Right lobe of liver (tissue), 4 donors: ENCODE data around the gene SLC17A5.
"Not testable (repeated sequence)": the region's sequence is repeated elsewhere in the genome, so short reads cannot be mapped to it uniquely, and the experiment has no call there.

Experiments
- CTCF ChIP-seq, 4 donors: fragments of 200-600 bp in 3 of 4; fragments of 450-650 bp in 1 of 4; IDR thresholded peaks; one replicate each; pipeline versions ENCODE4 v1.5.1 to v1.8.0; 2016 to 2022; ENCODE audit warnings: antibody characterized with exemption in 4 of 4, mild to moderate bottlenecking in 2 of 4
- POLR2A ChIP-seq: fragments of 450-650 bp; IDR thresholded peaks from one replicate; pipeline ENCODE4 v1.6.1; 2017; ENCODE audit warnings: antibody characterized with exemption, mild to moderate bottlenecking
- donor health status: DM: no; HTN: no; CAD: no.
- donor health status: DM: no; HTN: no; CAD: no.
- donor health status: DM: no; HTN: yes; CAD: no.

DNA sequence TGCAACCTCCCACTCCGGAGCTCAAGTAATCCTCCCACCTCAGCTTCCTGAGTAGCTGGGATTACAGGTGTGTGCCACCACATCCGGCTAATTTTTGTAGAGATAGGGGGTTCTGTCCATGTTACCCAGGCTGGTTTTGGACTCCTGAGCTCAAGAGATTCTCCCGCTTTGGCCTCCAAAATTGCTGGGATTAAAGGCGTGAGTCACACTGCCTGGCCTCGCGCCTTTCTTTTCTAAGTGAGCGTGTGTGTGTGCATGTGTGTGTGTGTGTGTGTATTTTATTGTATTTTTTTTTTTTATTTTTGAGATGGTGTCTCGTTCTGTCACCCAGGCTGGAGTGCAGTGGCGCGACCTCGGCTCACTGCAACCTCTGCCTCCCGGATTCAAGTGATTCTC, 94.4 kb downstream of the SLC17A5 start:
- not testable (repeated sequence) for TF ChIP-seq CTCF (IDR thresholded peaks at IDR 0.05); POLR2A
